Keratinocyte (primary cell): ENCODE results near the gene RSPRY1. TPM values are rescaled to one million over a fixed set of nuclear protein-coding genes. Genes with fewer than 3 reads are reported as not detected.

Source experiments
- DNase-seq: peaks from one replicate; pipeline ENCODE4 v3.0.0-alpha.2; 2011; ENCODE audit warnings: low read depth, missing footprints, low spot score
- FAIRE-seq: peaks from 2 replicates; lab custom pipeline; 2011; peaks lifted over from hg19 to GRCh38; lab: Jason Lieb, UNC
- H2AFZ ChIP-seq: 2 replicates; pipeline ENCODE4 v1.6.0; 2012; ENCODE audit warnings: low read length, control low read depth, inconsistent platforms; ENCODE audit not compliant: control insufficient read depth
- H3K27ac ChIP-seq: 2 replicates; pipeline ENCODE4 v1.5.1; 2011; ENCODE audit warnings: low read length; ENCODE audit not compliant: control insufficient read depth, insufficient read depth
- H3K27me3 ChIP-seq: 3 replicates; pipeline ENCODE4 v1.6.0; 2011; ENCODE audit warnings: low read length; ENCODE audit not compliant: control insufficient read depth, insufficient read depth; ENCODE audit errors: extremely low read depth
- H3K36me3 ChIP-seq, 2 experiments: 2 replicates in 1 of 2; 3 replicates in 1 of 2; pipeline ENCODE4 v1.5.1; 2011; ENCODE audit warnings: low read length in 2 of 2, mild to moderate bottlenecking in 1 of 2; ENCODE audit not compliant: control insufficient read depth in 2 of 2, insufficient read depth in 2 of 2; ENCODE audit errors: extremely low read depth in 1 of 2
- H3K4me1 ChIP-seq: 3 replicates; pipeline ENCODE4 v1.5.1; 2011; ENCODE audit warnings: low read length; ENCODE audit not compliant: control insufficient read depth, insufficient read depth; ENCODE audit errors: extremely low read depth
- H3K4me2 ChIP-seq: 3 replicates; pipeline ENCODE4 v1.6.0; 2011; ENCODE audit warnings: low read depth, low read length; ENCODE audit not compliant: control insufficient read depth, insufficient read depth; ENCODE audit errors: extremely low read depth
- H3K4me3 ChIP-seq, 3 experiments: fragments of 200-600 bp in 1 of 3; sonication (generic) in 1 of 3; 2 replicates in 2 of 3; 3 replicates in 1 of 3; pipeline ENCODE4 v1.5.1; 2011 to 2016; ENCODE audit warnings: low read length in 3 of 3, mild to moderate bottlenecking in 3 of 3, control low read depth in 2 of 3, inconsistent platforms in 1 of 3, low read depth in 1 of 3, mixed read lengths in 1 of 3, mixed run types in 1 of 3, moderate library complexity in 1 of 3; ENCODE audit not compliant: control insufficient read depth in 2 of 3, insufficient read depth in 2 of 3; ENCODE audit errors: extremely low read depth in 1 of 3
- H3K79me2 ChIP-seq: 2 replicates; pipeline ENCODE4 v1.6.0; 2012; ENCODE audit warnings: low read length; ENCODE audit not compliant: control insufficient read depth, insufficient read depth
- H3K9ac ChIP-seq: 3 replicates; pipeline ENCODE4 v1.6.0; 2011; ENCODE audit warnings: low read length; ENCODE audit not compliant: control insufficient read depth, insufficient read depth; ENCODE audit errors: extremely low read depth
- H3K9me1 ChIP-seq: 3 replicates; pipeline ENCODE4 v1.6.0; 2011; ENCODE audit warnings: low read length; ENCODE audit not compliant: control insufficient read depth, insufficient read depth; ENCODE audit errors: extremely low read depth
- H3K9me3 ChIP-seq: 2 replicates; pipeline ENCODE4 v1.5.1; 2012; ENCODE audit warnings: low read depth, low read length; ENCODE audit not compliant: control insufficient read depth
- H4K20me1 ChIP-seq: 3 replicates; pipeline ENCODE4 v1.6.0; 2011; ENCODE audit warnings: low read length; ENCODE audit not compliant: control insufficient read depth, insufficient read depth; ENCODE audit errors: extremely low read depth
- CTCF ChIP-seq, 3 experiments: IDR thresholded peaks in 1 of 3; conservative IDR thresholded peaks in 1 of 3; optimal IDR thresholded peaks in 1 of 3; 2 replicates in 2 of 3; 3 replicates in 1 of 3; pipeline versions ENCODE3 to v1.5.1; 2011; ENCODE audit warnings: low read length in 3 of 3, mild to moderate bottlenecking in 3 of 3, moderate library complexity in 2 of 3, control low read depth in 1 of 3, inconsistent platforms in 1 of 3; ENCODE audit not compliant: insufficient read depth in 2 of 3; ENCODE audit errors: extremely low read depth in 1 of 3
- EZH2 ChIP-seq: IDR thresholded peaks from one replicate; pipeline ENCODE4 v1.6.1; 2012; ENCODE audit warnings: inconsistent platforms, mild to moderate bottlenecking, low read length, moderate library complexity
- dilution Hi-C: fragments of 300-500 bp; cut with MboI; formaldehyde crosslinking; loops from one replicate; pipeline ENCODE4 v1.7.0; 2020; ENCODE audit warnings: low sequenced_read_pairs; ENCODE audit not compliant: extremely low pct_ligation_motif_present
- polyA plus RNA-seq, 5 experiments: library from polyadenylated mRNA; depleted of rRNA in 3 of 5; stranded (reverse) in 3 of 5; stranded (forward) in 1 of 5; unstranded in 1 of 5; fragments of >200 nt; gene quantifications; 1 replicate in 1 of 5; 2 replicates in 3 of 5; 3 replicates in 1 of 5; pipeline versions ENCODE4 v1.2.1 to v1.2.3, GENCODE V29; 2011 to 2012; ENCODE audit warnings: missing spikeins in 2 of 5, low read depth in 1 of 5, low replicate concordance in 1 of 5

RSPRY1 gene
- polyA plus RNA-seq, 1 donor (not counting 4 experiments of a cell fraction or from before 2014, with no cell fraction given), result 42.2 TPM

GRCh38 chr16:57224651-57225335 lies 38.7 kb downstream of the RSPRY1 start:
- Histone ChIP-seq H3K36me3 (peaks cover 19 to 39% of the 10 kb centered on the region in 2 experiments), H2AFZ (no peak overlapping the region), H3K4me1 (peaks cover 11% of the 10 kb centered on the region), H3K9me3 (no peaks in the 10 kb centered on the region), H3K9ac (no peak overlapping the region), H3K4me2 (no peak overlapping the region), H3K79me2 (no peaks in the 10 kb centered on the region), H3K27ac (no peak overlapping the region), H3K9me1 (no peaks in the 10 kb centered on the region), H4K20me1 (no peaks in the 10 kb centered on the region), H3K27me3 (no peaks in the 10 kb centered on the region), H3K4me3 (no peak overlapping the region)
- FAIRE-seq (no peak), DNase-seq (no peak)
- TF ChIP-seq CTCF (optimal IDR thresholded peaks at IDR 0.05 in 1 of 3, IDR thresholded peaks at IDR 0.05 in 1 of 3, conservative IDR thresholded peaks at IDR 0.05 in 1 of 3; ENCODE audit: extremely low read depth in 1 of 3, insufficient read depth in 2 of 3, low read length in 3 of 3) (no peak), EZH2 (no peak)
- dilution Hi-C loops, result no loop called here

GRCh38 chr16:57225978-57226377 lies 39.8 kb downstream of the RSPRY1 start:
- H3K9me3 ChIP-seq, result no peaks in the 10 kb centered on the region
- no peak for FAIRE-seq
- H3K27ac ChIP-seq, result no peak overlapping the region
- peaks cover 11% of the 10 kb centered on the region for H3K4me1 ChIP-seq
- peaks cover 23 to 45% of the 10 kb centered on the region in 2 experiments for H3K36me3 ChIP-seq
- H3K4me2 ChIP-seq, result no peak overlapping the region
- H3K9me1 ChIP-seq, result no peaks in the 10 kb centered on the region
- dilution Hi-C loops, result no loop called here
- TF ChIP-seq EZH2, result no peak
- TF ChIP-seq CTCF (optimal IDR thresholded peaks at IDR 0.05 in 1 of 3, IDR thresholded peaks at IDR 0.05 in 1 of 3, conservative IDR thresholded peaks at IDR 0.05 in 1 of 3; ENCODE audit: extremely low read depth in 1 of 3, insufficient read depth in 2 of 3, low read length in 3 of 3), result no peak
- H3K9ac ChIP-seq, result no peak overlapping the region
- no peaks in the 10 kb centered on the region for H3K79me2 ChIP-seq
- H3K4me3 ChIP-seq, result no peak overlapping the region
- H3K27me3 ChIP-seq, result no peaks in the 10 kb centered on the region
- no peaks in the 10 kb centered on the region for H4K20me1 ChIP-seq
- no peak for DNase-seq
- H2AFZ ChIP-seq, result no peak overlapping the region
